Measurements from ENCODE around the gene MLH3.

- TF ChIP-seq POLR2AphosphoS5 (IDR thresholded peaks at IDR 0.05; ENCODE audit: borderline replicate concordance, low read depth, low read length) = no peak
- TF ChIP-seq EZH2 (IDR thresholded peaks at IDR 0.05) = no peak
Measured at GRCh38 chr14:74985806-74986205, 65.5 kb downstream of the MLH3 start.

All from SK-N-MC (cell line).